NCI-H69 (cell line): Measurements from ENCODE around the gene SKAP1.
"Not testable (repeated sequence)": the region's sequence is repeated elsewhere in the genome, so short reads cannot be mapped to it uniquely, and the experiment has no call there.

Experiments used
- DNase-seq: peaks from one replicate; lab custom pipeline; 2025; lab: John Stamatoyannopoulos, UW

SKAP1 gene

DNA sequence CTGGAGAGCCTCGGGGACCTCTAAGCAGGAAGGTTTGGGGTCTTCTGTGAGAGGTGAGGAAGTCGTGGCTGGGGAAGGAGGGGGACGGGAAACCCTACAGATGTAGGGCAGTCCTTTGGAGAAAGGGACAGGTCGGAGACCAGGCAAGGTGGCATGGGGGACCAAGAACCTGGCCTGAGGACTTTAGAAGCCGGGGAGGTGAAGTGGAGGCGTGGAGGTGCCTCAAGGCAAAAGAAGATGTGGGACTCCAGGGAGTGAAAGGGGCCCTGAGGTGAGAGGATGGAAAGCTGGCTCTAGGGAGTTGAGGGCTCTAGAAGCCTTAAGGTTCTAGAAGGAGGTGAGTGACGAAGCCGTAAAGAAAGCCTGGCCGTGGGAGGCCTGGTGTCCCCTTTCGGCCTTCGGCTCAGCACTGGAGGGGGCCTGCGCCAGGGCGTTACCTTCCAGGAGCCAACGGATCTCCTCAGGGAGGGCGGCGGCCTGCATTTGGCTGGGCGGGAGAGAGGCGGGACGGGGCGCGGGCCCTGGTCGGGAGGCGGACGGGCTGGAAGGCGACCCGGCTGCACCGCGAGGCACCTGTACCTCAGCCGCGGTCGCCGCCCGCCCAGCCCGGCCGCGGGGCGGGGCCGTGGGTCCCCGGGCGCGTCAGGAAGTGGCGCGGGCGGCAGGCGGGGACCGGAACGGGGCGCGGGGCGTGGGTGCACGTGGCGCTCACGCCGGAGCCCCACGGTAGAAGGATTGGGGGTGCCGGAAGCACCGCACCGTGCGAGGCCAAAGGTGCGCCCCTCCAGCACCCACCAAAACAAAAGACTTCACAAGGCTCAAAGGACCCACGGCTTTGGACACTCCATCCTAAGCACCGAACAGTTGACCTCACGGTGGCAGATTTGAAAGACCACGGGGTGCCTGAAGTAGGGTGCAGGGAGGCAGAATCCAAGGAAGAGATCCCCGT is at the start of gene SKAP1:
Gene SKAP1 (minus strand): TSS at position 577 of the 949 bp plus-strand sequence.
- DNase-seq, result peak; percentile 42

DNA sequence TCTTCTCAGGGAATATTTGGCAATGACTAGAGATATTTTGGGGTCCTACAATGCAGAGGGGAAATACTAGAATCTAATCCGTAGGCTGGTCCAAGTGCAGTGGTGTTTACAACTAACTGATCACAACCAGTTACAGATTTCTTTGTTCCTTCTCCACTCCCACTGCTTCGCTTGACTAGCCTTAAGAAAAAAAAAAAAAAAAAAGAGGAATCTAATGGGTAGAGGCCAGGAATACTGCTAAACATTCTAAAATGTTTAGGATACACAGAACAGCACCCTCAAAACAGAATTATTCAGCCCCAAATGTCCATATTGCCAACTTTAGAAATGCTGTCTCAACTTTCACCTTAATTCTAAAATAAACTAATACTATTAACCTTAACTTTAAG is 49.0 kb upstream of the SKAP1 start:
- no peak for DNase-seq

DNA sequence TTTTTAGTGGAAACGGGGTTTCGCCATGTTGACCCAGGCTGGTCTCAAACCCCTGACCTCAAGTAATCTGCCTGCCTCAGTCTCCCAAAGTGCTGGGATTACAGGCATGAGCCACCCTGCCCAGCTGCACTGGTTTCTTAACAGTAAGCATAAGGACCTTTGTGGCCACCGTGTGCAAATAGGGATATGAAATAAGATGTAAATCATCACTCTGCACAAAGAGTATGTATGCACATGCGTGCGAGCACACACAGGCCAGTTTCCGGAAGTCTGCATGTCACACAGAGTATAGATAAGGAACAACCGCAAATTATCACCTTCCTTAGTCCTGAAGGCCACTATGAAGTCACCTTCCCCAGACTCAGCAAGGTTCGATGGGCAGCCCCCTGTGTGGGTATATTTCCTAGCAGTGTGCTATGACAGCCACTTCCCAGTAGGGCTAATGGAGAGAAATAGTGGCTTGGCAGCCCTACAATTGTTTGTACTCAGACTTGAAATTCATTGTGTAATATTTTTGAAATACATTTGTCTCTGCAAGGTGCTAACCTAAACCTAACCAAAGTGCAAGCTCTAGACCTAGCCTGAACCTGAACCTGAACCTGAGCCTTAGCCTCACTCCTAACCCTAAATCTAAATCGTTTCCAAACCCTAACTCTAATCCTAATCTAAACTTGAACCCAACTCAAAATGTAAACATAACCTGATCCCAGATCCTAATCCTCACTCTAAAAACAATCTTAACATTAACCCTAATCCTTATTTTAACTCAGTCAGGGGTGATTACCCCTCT is 48.4 kb upstream of the SKAP1 start:
- DNase-seq, result peak; percentile 21

DNA sequence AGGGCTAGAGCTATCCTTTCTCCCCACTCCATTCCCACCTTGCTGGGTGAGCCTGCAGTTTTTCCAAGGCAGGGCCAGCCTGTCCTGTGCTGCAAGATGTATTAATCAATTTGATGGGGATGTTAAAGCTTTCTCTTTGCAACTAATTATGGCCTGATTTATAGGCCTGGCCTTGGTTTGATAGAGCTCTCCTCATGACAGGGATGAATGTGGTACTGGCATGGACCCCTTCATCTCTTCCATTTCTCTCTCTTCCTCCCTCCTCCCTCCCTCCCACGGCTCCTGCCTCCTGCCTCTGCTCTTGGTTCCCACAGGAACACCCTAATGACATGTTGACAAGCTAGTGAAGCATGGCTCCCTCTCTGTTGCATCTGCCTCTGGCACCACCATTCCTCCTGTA is 47.2 kb upstream of the SKAP1 start:
- peak; percentile 89 for DNase-seq

DNA sequence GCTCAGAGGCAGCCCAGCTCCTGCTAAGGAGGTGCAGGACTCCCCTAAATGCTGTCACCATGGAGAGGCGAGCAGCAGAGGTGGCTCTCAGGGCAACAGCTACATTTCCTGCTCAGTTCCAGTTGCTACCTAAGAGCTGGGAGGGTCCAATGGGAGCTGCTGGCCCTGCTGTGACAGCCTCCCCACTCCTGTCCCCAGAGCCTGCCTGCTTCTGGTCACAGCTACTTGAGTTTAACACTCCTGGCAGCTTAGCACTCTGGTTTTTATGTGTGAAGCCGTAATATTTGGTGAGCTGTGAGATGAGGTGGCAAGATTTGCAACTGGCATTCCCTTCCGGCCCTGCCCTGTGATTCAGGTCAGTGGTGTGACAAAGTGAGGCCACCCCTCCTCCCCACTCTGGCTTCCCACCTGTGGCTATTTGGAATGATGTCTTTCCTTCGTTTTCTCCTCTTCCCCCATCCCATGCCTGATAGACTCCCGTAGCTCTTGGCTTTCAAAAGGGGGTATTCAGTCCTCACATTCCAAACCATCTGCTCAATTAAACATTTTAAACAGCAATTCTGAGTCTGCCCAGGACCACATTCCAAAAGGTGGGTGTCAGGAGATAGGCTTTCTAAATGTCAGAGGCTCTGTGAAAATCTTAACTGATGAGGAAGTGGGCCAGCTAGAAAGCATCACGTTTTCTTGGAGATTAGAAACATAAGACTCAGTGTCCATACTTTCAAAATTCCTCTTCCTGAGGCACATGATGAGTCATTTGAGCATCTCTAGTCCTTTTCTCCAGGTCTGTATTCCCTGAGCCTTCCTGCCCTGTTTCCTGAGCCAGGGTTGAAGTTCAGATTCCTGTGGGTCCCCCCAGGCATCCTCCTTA is 42.6 kb upstream of the SKAP1 start:
- peak; percentile 94 for DNase-seq

DNA sequence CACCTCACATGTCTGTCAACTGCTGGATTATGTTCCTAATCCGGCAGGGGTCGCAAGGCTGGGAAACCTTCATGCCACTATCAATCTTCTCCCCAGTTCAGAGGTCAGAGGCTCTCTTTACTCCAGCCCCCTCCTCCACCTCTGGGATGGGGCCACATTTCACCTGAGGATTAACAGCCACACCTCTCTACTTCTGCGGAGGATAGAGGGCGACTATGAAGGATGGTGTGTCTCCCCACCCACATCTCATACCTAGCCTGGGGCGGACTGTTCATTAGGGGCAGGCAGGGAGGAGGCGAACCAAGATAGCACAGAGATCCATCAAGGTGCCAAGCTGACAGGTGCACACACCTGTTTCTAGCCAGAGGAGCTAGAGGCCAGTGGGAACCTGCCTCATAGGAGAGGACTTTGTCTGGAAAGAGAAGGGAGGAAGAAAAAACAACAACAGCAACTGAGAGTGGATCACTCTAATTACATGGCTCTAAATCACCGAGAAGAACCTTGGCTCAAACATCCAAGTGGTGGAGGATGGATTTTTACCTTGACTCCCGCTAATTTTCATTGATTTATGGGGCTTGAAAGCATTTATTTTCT is 41.9 kb upstream of the SKAP1 start:
- peak; percentile 94 for DNase-seq

DNA sequence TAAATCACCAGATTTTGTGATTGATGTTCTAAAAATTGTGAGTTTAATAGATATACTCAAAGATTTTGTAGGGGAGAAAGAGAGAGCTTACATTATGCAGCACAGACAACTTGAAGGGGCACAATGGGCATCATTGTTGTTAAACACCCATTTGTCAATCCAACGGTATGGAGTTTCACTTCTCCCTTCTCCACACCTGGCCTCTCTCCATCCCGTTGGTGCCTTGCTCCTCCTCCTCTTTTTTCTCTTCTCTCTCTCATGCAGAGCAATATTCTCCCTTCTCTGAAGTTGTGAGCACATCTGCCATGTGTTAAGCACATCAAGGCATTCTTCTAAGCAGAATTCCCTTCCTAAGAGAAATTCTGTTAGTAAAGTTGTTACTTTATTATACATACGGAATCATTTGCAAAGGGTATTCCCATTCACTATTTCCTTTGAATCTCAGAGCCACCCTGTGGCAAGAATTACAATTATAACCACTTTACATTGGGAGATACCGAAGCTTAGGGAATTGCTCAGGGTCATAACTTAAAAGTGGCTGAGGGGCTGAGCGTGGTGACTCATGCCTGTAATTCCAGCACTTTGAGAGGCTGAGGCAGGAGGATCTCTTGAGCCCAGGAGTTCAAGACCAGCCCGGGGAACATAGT is 40.5 kb upstream of the SKAP1 start:
- DNase-seq, result peak; percentile 44

DNA sequence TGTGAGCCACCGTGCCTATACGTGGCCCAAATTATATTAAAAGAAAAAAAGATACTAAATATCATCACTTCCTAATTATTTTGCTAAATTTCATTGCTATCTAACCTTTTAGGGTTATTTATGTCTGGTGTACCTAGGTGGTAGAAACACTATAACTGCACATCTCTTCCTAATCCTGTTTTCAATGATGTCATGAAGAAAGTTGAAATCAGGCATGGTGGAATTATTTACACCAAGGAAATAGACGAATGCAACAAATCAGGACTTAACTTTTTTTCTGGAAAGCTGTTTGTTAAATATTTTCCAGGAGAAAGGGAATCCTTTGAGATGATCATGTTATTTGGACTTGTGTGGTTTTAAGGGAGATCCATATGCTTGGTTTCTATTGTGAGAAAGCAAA is 39.2 kb upstream of the SKAP1 start:
- no peak for DNase-seq

DNA sequence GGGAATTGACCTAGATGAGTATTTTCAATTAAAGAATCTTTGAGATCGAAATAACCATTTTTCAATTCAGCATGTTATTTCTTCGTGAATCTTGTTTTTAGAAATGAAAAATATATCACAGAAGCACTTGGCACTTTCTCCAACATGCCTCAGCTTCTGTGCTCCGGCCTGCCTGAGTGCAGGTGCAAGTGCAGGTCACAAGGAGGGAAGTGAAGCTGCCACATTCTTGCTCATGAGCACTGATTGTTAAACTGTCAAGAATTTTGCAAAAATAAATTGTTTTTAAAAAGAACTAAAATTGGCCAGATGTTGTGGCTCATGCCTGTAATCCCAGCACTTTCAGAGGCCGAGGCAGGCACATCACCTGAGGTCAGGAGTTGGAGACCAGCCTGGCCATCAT is 38.3 kb upstream of the SKAP1 start:
- DNase-seq, result no peak

DNA sequence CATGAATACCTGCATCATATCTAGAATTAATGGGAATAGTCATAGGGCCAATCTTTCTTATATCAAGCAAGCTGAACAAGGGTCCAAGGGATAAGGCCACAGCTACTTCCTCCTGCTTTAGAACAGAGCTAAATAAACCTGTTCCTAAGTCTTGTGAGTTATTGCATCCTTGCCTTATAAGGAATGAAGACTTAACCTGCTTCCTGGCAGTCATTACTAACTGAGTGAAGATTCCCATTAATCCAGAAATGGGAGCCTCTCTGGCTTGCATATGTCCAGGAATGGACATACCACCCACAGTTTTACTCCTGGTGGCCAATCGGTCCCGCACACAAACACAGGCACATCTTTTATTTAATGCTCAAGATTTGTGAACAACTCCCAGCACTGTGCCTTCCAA is 35.9 kb upstream of the SKAP1 start:
- no peak for DNase-seq

DNA sequence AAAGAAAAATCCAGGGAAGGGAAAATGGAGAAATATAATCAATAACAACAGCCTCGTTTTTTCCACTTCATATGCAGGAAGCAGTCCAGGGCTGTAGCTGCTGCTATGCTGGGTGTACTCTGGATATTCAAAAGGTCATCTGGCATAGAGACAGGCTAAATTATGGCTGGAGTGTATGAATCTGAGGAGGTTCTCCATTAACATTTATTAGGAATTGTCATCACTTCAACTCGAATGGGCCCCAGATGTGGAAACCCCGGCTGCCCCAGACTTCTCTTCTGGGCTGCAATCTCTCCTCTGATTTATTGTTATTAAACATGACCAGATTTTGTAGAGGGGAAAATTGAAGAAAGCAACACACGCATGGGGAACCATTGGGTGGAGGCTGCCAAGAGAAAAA is 33.5 kb upstream of the SKAP1 start:
- no peak for DNase-seq

DNA sequence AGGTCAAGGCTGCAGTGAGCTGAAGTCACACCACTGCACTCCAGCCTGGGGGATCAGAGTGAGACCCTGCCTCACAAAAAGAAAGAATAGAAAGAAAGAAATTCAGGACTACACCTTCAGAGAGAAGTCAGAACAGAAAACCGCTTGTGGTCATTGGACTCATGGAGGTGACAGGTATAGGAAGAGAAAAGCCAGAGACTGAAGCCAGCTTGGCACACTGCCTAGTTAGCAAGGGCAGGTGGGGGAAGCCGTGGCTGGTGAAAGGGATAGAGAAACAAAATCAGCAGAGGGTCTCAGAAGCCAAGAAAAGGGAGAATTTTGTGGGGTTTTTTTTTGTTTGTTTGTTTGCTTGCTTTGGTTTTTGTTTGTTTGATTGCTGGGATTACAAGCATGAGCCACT is 32.9 kb upstream of the SKAP1 start:
- DNase-seq, result peak; percentile 77

DNA sequence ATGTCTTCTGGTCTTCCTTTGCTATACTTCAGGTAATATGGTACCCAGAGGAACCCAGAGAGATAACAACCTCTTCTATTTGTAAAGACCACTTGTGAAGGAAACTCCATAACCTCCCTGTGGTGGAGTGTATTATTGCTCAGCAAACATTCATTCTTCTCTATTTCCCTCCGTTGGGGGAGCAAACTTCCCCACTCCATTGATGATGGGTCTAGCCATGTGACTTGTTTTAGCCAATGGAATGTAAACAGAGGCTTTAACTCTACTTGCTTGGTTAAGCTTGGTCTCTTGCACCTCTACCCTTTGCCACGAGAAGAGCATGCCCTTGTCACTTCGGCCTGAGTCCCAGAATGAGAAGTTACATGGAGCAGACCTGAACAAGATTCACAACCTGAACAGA is 30.0 kb upstream of the SKAP1 start:
- peak; percentile 22 for DNase-seq

DNA sequence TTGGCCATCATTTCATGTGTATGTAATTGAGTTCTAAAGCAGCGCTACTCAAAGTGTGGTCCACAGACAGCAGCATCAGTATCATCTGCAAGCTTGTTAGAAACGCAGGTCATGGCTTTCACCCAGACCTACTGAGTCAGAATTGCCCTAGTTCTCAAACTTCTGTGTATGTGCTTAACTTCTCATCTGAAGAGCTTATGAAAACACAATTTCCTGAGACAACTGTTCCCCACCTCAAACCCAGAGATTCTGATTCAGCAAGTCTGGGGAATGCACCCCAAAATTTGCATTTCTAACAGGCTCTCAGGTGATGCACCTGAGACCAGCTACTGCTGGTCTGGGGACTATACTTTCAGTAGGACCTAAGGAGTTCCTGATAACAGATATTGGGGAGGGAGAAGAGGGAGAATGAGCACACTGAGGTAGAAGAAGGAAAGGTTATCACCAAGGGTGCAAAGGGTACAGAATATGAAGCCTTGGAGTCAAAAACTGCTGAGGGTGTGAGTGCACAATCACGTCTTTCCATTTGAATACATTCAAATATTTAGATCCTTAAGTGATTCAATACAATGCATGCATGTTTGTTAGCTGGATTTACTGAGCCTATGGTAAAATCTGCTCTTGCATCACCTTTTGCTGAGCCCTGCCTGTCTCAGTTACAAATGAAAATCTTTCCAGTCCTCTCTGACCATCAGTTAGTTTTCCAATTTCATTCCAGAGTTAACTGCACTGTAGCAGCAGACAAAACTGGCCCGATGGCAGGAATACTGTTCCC is 29.2 kb upstream of the SKAP1 start:
- DNase-seq, result no peak

DNA sequence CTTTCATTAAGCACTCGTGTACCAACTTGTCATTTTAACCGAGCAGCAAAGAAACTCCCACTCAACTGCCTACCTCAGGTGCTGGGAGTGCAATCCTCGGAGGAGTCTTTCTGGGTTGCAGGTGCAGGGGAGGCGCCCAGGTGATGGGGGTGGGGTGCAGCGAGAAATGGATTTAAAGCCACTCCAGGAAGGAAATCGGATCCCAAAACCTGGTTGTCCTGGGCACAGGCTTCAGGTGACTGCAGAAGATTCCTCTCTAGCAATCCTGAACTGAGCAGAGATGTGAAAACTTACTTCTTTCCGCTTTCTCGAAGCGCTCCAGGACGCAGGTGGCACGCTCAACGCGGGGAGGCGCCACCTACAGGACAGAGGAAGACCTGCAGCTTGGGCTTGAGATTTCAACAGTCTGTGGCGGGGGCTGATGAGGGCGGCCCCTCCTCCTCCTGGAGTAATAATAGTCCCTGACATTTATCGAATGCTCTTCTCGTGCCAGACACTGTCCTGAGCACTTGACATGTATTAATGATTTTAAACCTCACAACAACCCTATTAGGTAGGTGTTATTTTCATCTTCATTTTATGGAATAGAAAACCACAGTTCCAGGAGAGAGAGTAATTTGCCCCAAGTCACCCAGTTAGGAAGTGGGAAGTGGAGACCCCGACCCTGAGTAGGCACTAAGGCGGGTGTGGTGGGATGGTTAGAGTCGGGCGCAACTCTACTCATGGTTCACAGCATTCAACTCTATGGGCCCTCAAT is 27.2 kb upstream of the SKAP1 start:
- peak; percentile 84 for DNase-seq

DNA sequence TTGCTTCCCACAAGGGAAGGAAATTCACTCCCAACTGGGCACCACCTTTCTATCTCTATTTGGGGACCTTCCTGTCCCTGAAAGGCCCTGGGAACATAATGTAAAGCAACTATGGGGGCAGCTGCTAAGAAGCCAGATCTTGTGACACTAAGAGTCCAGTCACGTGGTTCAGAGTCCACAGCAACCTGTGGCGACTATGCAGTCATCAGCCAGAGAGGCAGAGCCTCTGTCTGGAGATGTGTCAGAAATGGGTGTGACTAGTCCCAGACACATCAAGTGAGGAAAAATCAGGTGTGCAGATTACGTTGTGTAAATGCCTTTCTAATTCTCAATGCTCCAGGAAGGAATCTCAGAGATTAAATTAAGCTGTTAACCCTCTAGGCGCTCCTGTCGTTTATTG is 26.6 kb upstream of the SKAP1 start:
- DNase-seq, result peak; percentile 79

DNA sequence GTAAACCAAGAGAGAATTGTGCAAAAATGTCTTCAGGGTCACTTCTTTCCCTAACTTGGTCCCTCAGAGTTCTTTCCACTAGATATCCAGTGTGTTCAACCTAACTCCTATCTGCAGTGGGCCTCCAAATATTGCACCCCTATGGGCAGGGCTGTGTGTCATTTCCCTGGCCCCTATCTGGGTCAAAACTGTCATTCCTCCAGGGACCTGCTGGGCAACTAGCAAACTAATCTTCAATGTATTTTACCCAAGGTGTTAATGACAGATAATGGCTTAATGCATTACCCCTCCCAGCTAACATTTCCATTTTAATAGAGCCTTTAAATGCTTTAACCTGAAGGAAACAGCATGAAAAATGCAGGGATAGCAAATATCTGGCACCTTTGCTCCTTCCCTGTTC is 25.8 kb upstream of the SKAP1 start:
- DNase-seq, result no peak

DNA sequence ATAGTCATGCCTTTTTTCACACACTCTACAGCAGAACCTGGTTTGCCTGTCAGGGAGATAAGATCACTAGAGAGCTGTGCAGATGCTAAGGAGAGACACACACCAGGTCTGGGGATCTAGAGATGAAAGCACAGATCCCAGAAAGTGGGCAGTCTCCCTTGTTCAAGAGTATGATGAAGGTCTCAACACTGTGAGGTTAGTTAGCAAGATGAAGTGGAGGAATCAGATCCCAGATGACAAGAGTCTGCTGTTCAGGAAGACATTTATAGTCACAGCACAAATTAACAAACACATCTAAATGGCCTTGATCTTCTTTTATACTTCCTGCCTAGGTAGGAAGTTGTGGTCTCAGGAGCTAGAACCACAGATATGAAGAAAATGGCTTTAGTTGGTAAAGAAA is 23.4 kb upstream of the SKAP1 start:
- no peak for DNase-seq

DNA sequence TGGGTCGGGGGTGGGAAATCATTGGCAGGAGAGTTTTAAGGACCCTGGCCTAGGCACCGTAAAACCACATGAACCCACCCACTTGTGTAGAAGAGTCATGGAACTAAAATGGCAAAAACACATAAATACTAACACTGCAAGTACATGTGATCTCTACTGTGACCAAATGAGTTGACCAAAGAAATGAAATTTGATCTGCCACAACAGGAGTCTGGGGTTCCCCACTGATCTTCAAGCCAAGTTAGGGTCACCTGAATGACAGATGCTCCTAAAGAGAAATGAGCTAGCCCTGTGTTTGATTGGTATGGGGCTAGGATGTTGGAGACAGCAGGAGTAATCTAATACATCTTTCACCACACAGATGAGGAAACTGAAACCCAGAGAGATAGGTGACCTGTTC is 21.5 kb upstream of the SKAP1 start:
- peak; percentile 36 for DNase-seq

DNA sequence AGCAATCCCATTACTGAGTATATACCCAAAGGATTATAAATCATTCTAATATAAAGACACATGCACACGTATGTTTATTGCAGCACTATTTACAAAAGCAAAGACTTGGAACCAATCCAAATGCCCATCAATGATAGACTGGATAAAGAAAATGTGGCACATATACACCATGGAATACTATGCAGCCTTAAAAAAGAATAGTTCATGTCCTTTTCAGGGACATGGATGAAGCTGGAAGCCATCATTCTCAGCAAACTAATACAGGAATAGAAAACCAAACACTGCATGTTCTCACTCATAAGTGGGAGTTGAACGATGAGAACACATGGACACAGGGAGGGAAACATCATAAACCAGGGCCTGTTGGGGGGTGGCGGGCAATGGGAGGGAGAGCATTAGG is 19.3 kb upstream of the SKAP1 start:
- DNase-seq, result not testable (repeated sequence)
